HepG2 (cell line): ENCODE measurements around the gene C19orf73. TPM values are rescaled to one million over a fixed set of nuclear protein-coding genes. Genes with fewer than 3 reads are reported as not detected.

Experiments used
- AGO2 ChIP-seq: fragments of 200-400 bp; formaldehyde crosslinking; optimal IDR thresholded peaks from 2 replicates; pipeline ENCODE3; 2017; ENCODE audit warnings: mild to moderate bottlenecking, low read depth, low read length, moderate library complexity
- CREM ChIP-seq, 2 experiments: sonication (generic) in 1 of 2; formaldehyde crosslinking in 1 of 2; IDR thresholded peaks; 2 replicates each; pipeline versions ENCODE4 v1.4.0 to v1.6.1; 2016 to 2020; ENCODE audit warnings: antibody characterized with exemption in 1 of 2, mild to moderate bottlenecking in 1 of 2, missing genetic modification reagents in 1 of 2
- DNMT1 ChIP-seq: sonication (generic); formaldehyde crosslinking; IDR thresholded peaks from 2 replicates; pipeline ENCODE4 v1.5.1; 2020; ENCODE audit warnings: mild to moderate bottlenecking, missing genetic modification reagents
- HDAC6 ChIP-seq: fragments of 200-600 bp; sonication (generic); IDR thresholded peaks from 2 replicates; pipeline ENCODE4 v1.7.0; 2017; ENCODE audit warnings: mild to moderate bottlenecking, antibody characterized with exemption, low read length, low read depth
- HNRNPL ChIP-seq: fragments of 200-400 bp; formaldehyde crosslinking; IDR thresholded peaks from 2 replicates; pipeline ENCODE4 v1.6.1; 2017; ENCODE audit warnings: mild to moderate bottlenecking, low read depth, low read length
- JUN ChIP-seq: sonication (generic); formaldehyde crosslinking; IDR thresholded peaks from 2 replicates; pipeline ENCODE4 v1.4.0; 2020; ENCODE audit warnings: mild to moderate bottlenecking, missing genetic modification reagents
- MEIS1 ChIP-seq: sonication (generic); formaldehyde crosslinking; IDR thresholded peaks from 2 replicates; pipeline ENCODE4 v1.9.0; 2021; ENCODE audit warnings: mild to moderate bottlenecking, missing genetic modification reagents, moderate library complexity, borderline replicate concordance
- NFKB2 ChIP-seq: sonication (generic); formaldehyde crosslinking; IDR thresholded peaks from 2 replicates; pipeline ENCODE4 v1.4.0; 2020; ENCODE audit warnings: missing genetic modification reagents, borderline replicate concordance
- SAP130 ChIP-seq: IDR thresholded peaks from 2 replicates; pipeline ENCODE4 v1.6.1; 2016; ENCODE audit warnings: low read depth
- SIX4 ChIP-seq: sonication (generic); formaldehyde crosslinking; IDR thresholded peaks from 2 replicates; pipeline ENCODE4 v1.4.0; 2020; ENCODE audit warnings: missing genetic modification reagents
- TEAD3 ChIP-seq: optimal IDR thresholded peaks from 2 replicates; pipeline ENCODE3; 2016; ENCODE audit warnings: borderline replicate concordance
- U2AF1 ChIP-seq: fragments of 200-400 bp; formaldehyde crosslinking; optimal IDR thresholded peaks from 2 replicates; pipeline ENCODE3; 2017; ENCODE audit warnings: mild to moderate bottlenecking, low read depth, low read length
- ZFP90 ChIP-seq: sonication (generic); formaldehyde crosslinking; IDR thresholded peaks from 2 replicates; pipeline ENCODE4 v1.8.0; 2022; ENCODE audit warnings: missing genetic modification reagents, mild to moderate bottlenecking, inconsistent platforms, borderline replicate concordance
- ZFX ChIP-seq: sonication (generic); formaldehyde crosslinking; IDR thresholded peaks from 2 replicates; pipeline ENCODE4 v1.4.0; 2020; ENCODE audit warnings: mild to moderate bottlenecking, low read depth, missing genetic modification reagents, moderate library complexity
- ZKSCAN5 ChIP-seq: sonication (generic); formaldehyde crosslinking; IDR thresholded peaks from 2 replicates; pipeline ENCODE4 v1.5.1; 2020; ENCODE audit warnings: mild to moderate bottlenecking, missing genetic modification reagents
- ZNF101 ChIP-seq: sonication (generic); formaldehyde crosslinking; IDR thresholded peaks from 2 replicates; pipeline ENCODE4 v1.4.0; 2020; ENCODE audit warnings: mild to moderate bottlenecking, low read depth, missing genetic modification reagents, borderline replicate concordance
- ZNF138 ChIP-seq: sonication (generic); formaldehyde crosslinking; IDR thresholded peaks from 2 replicates; pipeline ENCODE4 v1.5.0; 2020; ENCODE audit warnings: mild to moderate bottlenecking, low read depth, missing genetic modification reagents
- ZNF354B ChIP-seq: sonication (generic); formaldehyde crosslinking; IDR thresholded peaks from 2 replicates; pipeline ENCODE4 v1.8.0; 2022; ENCODE audit warnings: mild to moderate bottlenecking, missing genetic modification reagents
- ZNF431 ChIP-seq: sonication (generic); formaldehyde crosslinking; IDR thresholded peaks from 2 replicates; pipeline ENCODE4 v1.9.0; 2022; ENCODE audit warnings: missing genetic modification reagents, low read depth, mild to moderate bottlenecking, borderline replicate concordance
- ZNF432 ChIP-seq: sonication (generic); formaldehyde crosslinking; IDR thresholded peaks from 2 replicates; pipeline ENCODE4 v1.5.0; 2020; ENCODE audit warnings: missing genetic modification reagents, mild to moderate bottlenecking, borderline replicate concordance
- ZNF446 ChIP-seq: sonication (generic); formaldehyde crosslinking; IDR thresholded peaks from 2 replicates; pipeline ENCODE4 v1.5.0; 2020; ENCODE audit warnings: mild to moderate bottlenecking, missing genetic modification reagents
- ZNF619 ChIP-seq: sonication (generic); formaldehyde crosslinking; IDR thresholded peaks from 2 replicates; pipeline ENCODE4 v1.4.0; 2020; ENCODE audit warnings: mild to moderate bottlenecking, missing genetic modification reagents
- ZNF7 ChIP-seq: IDR thresholded peaks from 2 replicates; pipeline ENCODE4 v1.6.1; 2016; ENCODE audit warnings: missing biosample characterization, missing genetic modification reagents
- ZNF713 ChIP-seq: sonication (generic); formaldehyde crosslinking; IDR thresholded peaks from 2 replicates; pipeline ENCODE4 v1.4.0; 2020; ENCODE audit warnings: mild to moderate bottlenecking, missing genetic modification reagents
- ZNF883 ChIP-seq: sonication (generic); formaldehyde crosslinking; IDR thresholded peaks from 2 replicates; pipeline ENCODE4 v1.5.1; 2020; ENCODE audit warnings: mild to moderate bottlenecking, missing genetic modification reagents; ENCODE audit errors: not compliant biosample characterization
- polyA plus RNA-seq, 8 experiments: library from polyadenylated mRNA; depleted of rRNA in 3 of 8; stranded (reverse) in 7 of 8; unstranded in 1 of 8; fragments of >200 nt; fragmentation: Illumina TruSeq in 4 of 8; extraction: Trizol in 4 of 8; gene quantifications; 2 replicates each; pipeline versions ENCODE4 v1.2.1 to v1.2.3, GENCODE V29; 2011 to 2016; ENCODE audit warnings: low read depth in 4 of 8, missing spikeins in 1 of 8, mixed read lengths in 1 of 8; ENCODE audit not compliant: insufficient read depth in 1 of 8
- total RNA-seq, 5 experiments: library from RNA; depleted of rRNA; stranded (reverse); fragments of >200 nt; fragmentation: Illumina TruSeq; extraction: Trizol; gene quantifications; 2 replicates each; pipeline ENCODE4 v1.2.3, GENCODE V29; 2016; ENCODE audit warnings: low read depth in 1 of 5
- TF ChIP-seq, protein P1 (sequence below): sonication (generic); formaldehyde crosslinking; IDR thresholded peaks from 2 replicates; pipeline ENCODE4 v1.9.0; 2022; ENCODE audit warnings: missing genetic modification reagents, mild to moderate bottlenecking, borderline replicate concordance
- TF ChIP-seq, protein P2 (sequence below): sonication (generic); formaldehyde crosslinking; IDR thresholded peaks from 2 replicates; pipeline ENCODE4 v1.4.0; 2020; ENCODE audit warnings: mild to moderate bottlenecking, low read depth, missing genetic modification reagents
- TF ChIP-seq, protein P3 (sequence below): sonication (generic); formaldehyde crosslinking; IDR thresholded peaks from 2 replicates; pipeline ENCODE4 v1.4.0; 2020; ENCODE audit warnings: mild to moderate bottlenecking, missing genetic modification reagents, borderline replicate concordance

The C19orf73 gene
- total and polyA plus RNA-seq, 2 of the 13 experiments (the other 11 are each of a cell fraction or from before 2014, with no cell fraction given): 1.4 to 1.5 TPM

DNA sequence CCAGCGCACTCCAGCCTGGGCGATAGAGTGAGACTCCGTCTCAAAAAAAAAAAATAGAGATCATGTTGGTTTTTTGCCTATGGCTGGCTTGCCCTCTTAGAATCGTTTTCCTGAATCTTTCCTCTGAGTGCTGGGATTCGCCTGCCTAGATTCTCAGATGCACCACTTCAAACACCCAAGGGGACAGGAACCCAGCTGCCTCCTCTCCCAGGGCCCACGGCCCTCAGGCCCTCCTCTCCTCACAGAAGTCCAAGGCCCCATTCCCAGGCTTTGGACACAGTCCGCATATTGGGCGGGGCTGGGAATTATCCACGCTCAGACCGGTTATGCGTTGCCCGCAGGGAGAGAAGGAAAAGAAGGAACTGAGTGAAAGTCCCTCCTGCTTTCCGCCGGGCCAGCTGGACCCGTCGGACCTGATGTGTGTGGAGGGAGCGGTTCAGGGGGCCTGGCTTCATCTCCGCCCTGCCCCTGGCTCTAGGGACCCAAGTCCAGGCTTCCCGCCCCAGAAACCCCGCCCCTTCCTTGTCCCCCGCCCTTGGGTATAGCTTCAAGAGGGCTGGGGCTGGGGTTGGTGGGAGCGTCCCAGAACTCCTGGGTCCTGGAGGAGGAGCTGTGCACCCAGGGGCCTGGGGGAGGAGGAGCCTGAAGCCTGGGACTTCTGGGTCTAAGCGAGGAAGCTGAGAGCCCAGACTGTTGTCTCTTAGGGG lies 6.2 kb upstream of the C19orf73 start (continued):
- TF ChIP-seq, protein P1, sequence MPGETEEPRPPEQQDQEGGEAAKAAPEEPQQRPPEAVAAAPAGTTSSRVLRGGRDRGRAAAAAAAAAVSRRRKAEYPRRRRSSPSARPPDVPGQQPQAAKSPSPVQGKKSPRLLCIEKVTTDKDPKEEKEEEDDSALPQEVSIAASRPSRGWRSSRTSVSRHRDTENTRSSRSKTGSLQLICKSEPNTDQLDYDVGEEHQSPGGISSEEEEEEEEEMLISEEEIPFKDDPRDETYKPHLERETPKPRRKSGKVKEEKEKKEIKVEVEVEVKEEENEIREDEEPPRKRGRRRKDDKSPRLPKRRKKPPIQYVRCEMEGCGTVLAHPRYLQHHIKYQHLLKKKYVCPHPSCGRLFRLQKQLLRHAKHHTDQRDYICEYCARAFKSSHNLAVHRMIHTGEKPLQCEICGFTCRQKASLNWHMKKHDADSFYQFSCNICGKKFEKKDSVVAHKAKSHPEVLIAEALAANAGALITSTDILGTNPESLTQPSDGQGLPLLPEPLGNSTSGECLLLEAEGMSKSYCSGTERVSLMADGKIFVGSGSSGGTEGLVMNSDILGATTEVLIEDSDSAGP (CRISPR knock-in tag): peak; percentile 75; the same call in 1 of the 2 replicates
- TF ChIP-seq HDAC6 (no peak), ZNF7 (no peak), SIX4 (CRISPR knock-in tag) (no peak), HNRNPL (no peak), ZNF431 (no peak), CREM (IDR thresholded peaks at IDR 0.05) (peak; percentile 34; the same call in 1 of the 2 replicates), CREM (CRISPR knock-in tag; IDR thresholded peaks at IDR 0.05) (no peak), TEAD3 (CRISPR knock-in tag) (peak; percentile 32), ZNF883 (CRISPR knock-in tag) (no peak), ZNF354B (CRISPR knock-in tag) (no peak), ZFX (CRISPR knock-in tag) (peak; percentile 82), MEIS1 (CRISPR knock-in tag) (no peak), ZNF619 (CRISPR knock-in tag) (no peak), U2AF1 (no peak), ZNF138 (0 out of 2 replicates have a peak, but pooled peaks have one; percentile 51), ZFP90 (CRISPR knock-in tag) (no peak), JUN (CRISPR knock-in tag) (no peak), SAP130 (CRISPR knock-in tag) (peak; percentile 84), ZNF446 (CRISPR knock-in tag) (no peak), AGO2 (no peak), ZNF432 (CRISPR knock-in tag) (no peak), ZNF713 (CRISPR knock-in tag) (no peak), ZKSCAN5 (CRISPR knock-in tag) (no peak), ZNF101 (CRISPR knock-in tag) (no peak), DNMT1 (CRISPR knock-in tag) (no peak), NFKB2 (CRISPR knock-in tag) (no peak)
- TF ChIP-seq, protein P2, sequence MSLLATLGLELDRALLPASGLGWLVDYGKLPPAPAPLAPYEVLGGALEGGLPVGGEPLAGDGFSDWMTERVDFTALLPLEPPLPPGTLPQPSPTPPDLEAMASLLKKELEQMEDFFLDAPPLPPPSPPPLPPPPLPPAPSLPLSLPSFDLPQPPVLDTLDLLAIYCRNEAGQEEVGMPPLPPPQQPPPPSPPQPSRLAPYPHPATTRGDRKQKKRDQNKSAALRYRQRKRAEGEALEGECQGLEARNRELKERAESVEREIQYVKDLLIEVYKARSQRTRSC (CRISPR knock-in tag): no peak
- TF ChIP-seq, protein P3, sequence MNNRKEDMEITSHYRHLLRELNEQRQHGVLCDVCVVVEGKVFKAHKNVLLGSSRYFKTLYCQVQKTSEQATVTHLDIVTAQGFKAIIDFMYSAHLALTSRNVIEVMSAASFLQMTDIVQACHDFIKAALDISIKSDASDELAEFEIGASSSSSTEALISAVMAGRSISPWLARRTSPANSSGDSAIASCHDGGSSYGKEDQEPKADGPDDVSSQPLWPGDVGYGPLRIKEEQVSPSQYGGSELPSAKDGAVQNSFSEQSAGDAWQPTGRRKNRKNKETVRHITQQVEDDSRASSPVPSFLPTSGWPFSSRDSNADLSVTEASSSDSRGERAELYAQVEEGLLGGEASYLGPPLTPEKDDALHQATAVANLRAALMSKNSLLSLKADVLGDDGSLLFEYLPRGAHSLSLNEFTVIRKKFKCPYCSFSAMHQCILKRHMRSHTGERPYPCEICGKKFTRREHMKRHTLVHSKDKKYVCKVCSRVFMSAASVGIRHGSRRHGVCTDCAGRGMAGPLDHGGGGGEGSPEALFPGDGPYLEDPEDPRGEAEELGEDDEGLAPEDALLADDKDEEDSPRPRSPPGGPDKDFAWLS (CRISPR knock-in tag): no peak
